SU-DHL-6 (cell line): ENCODE data around the gene VAV3.
A peak's percentile ranks its signal among the peaks of the same experiment; 100 is the strongest.

Experiments
- H2AFZ ChIP-seq: fragments of 200-600 bp; sonication (generic); 2 replicates; pipeline ENCODE4 v1.6.1; 2014; ENCODE audit warnings: low read depth, mild to moderate bottlenecking, moderate library complexity, mixed read lengths, antibody characterized with exemption, low read length; ENCODE audit not compliant: severe bottlenecking
- H3F3A ChIP-seq: fragments of 200-600 bp; shearing (Covaris generic); 2 replicates; pipeline ENCODE4 v1.6.0; 2016; ENCODE audit warnings: antibody characterized with exemption, mild to moderate bottlenecking; ENCODE audit not compliant: insufficient read depth
- H3K27ac ChIP-seq: fragments of 200-600 bp; sonication (generic); 2 replicates; pipeline ENCODE4 v1.5.1; 2016; ENCODE audit warnings: low read depth, mild to moderate bottlenecking, low read length, moderate library complexity, mixed read lengths
- H3K27me3 ChIP-seq: fragments of 200-600 bp; sonication (generic), shearing (Covaris generic); 2 replicates; pipeline ENCODE4 v1.6.0; 2014; ENCODE audit warnings: mild to moderate bottlenecking, low read length
- H3K36me3 ChIP-seq: fragments of 200-600 bp; sonication (generic); 2 replicates; pipeline ENCODE4 v1.6.1; 2014; ENCODE audit warnings: mild to moderate bottlenecking, low read length, mixed read lengths
- H3K4me2 ChIP-seq: fragments of 300-600, 200-600 bp; shearing (Covaris generic), sonication (generic); 2 replicates; pipeline ENCODE4 v1.6.0; 2014; ENCODE audit warnings: low read length, low read depth, mild to moderate bottlenecking; ENCODE audit not compliant: poor library complexity, severe bottlenecking
- H3K4me3 ChIP-seq: fragments of 200-600 bp; sonication (generic); 2 replicates; pipeline ENCODE4 v1.5.1; 2014; ENCODE audit warnings: antibody characterized with exemption, low read length, mild to moderate bottlenecking, mixed read lengths; ENCODE audit not compliant: insufficient read depth, poor library complexity, severe bottlenecking
- H3K79me2 ChIP-seq: fragments of 200-600 bp; sonication (generic); 2 replicates; pipeline ENCODE4 v1.6.1; 2014; ENCODE audit warnings: mild to moderate bottlenecking, low read length, moderate library complexity; ENCODE audit not compliant: insufficient read depth
- H3K9ac ChIP-seq: fragments of 200-600 bp; sonication (generic); 2 replicates; pipeline ENCODE4 v1.7.0; 2014; ENCODE audit warnings: mild to moderate bottlenecking, low read length
- H3K9me2 ChIP-seq: fragments of 200-600 bp; sonication (generic); replicated peaks from 2 replicates; pipeline ENCODE4 v1.6.1; 2014; ENCODE audit warnings: low read length; ENCODE audit not compliant: insufficient read depth
- H3K9me3 ChIP-seq: fragments of 200-600 bp; sonication (generic); 2 replicates; pipeline ENCODE4 v1.6.1; 2014; ENCODE audit warnings: low read length, mixed read lengths; ENCODE audit not compliant: insufficient read depth
- H4K20me1 ChIP-seq: fragments of 200-600 bp; sonication (generic); 2 replicates; pipeline ENCODE4 v1.6.1; 2014; ENCODE audit warnings: low read depth, mild to moderate bottlenecking, antibody characterized with exemption, low read length, moderate library complexity, mixed read lengths
- EZH2phosphoT487 ChIP-seq: fragments of 200-600 bp; sonication (generic), shearing (Covaris generic); conservative IDR thresholded peaks from 2 replicates; pipeline ENCODE4 v1.6.1; 2018; ENCODE audit warnings: mild to moderate bottlenecking, antibody characterized with exemption, low read length, moderate library complexity, mixed read lengths
- TF ChIP-seq, protein P1 (sequence below): fragments of 200-600 bp; sonication (generic); IDR thresholded peaks from one replicate; pipeline ENCODE4 v1.5.1; 2017; ENCODE audit warnings: antibody characterized with exemption, mild to moderate bottlenecking, low read length, moderate library complexity; ENCODE audit not compliant: insufficient read depth, poor library complexity, severe bottlenecking

The VAV3 gene

DNA sequence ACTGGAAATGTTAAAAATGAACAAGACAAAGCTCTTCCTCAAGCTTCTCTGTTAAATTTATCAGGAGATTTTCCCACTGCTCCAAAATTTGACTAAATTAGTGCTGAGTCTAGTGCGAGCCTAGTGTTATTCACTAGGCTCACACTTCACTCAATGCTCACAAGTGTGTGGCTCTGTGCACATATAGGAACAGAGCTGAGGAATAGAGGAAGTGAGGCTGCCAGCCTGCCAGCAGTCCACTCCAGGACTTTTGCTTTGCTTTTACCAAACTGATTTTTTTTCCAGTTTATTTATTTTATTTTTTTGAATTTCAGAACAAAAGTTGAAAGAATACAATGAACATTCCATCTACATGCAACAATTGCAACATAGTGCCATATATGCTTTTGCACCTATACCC is 87.2 kb downstream of the VAV3 start:
- H2AFZ ChIP-seq = no peak overlapping the region
- no peaks in the 10 kb centered on the region for H3K79me2 ChIP-seq
- H3K9me2 ChIP-seq = no peaks in the 10 kb centered on the region
- H3K36me3 ChIP-seq = no peaks in the 10 kb centered on the region
- H3K4me2 ChIP-seq = no peak overlapping the region
- H3K9ac ChIP-seq = no peak overlapping the region
- TF ChIP-seq EZH2phosphoT487 = no peak
- TF ChIP-seq, protein P1, sequence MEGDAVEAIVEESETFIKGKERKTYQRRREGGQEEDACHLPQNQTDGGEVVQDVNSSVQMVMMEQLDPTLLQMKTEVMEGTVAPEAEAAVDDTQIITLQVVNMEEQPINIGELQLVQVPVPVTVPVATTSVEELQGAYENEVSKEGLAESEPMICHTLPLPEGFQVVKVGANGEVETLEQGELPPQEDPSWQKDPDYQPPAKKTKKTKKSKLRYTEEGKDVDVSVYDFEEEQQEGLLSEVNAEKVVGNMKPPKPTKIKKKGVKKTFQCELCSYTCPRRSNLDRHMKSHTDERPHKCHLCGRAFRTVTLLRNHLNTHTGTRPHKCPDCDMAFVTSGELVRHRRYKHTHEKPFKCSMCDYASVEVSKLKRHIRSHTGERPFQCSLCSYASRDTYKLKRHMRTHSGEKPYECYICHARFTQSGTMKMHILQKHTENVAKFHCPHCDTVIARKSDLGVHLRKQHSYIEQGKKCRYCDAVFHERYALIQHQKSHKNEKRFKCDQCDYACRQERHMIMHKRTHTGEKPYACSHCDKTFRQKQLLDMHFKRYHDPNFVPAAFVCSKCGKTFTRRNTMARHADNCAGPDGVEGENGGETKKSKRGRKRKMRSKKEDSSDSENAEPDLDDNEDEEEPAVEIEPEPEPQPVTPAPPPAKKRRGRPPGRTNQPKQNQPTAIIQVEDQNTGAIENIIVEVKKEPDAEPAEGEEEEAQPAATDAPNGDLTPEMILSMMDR = no peak
- H3K27ac ChIP-seq = no peak overlapping the region
- H3K9me3 ChIP-seq = no peaks in the 10 kb centered on the region
- no peak overlapping the region for H3K4me3 ChIP-seq
- no peaks in the 10 kb centered on the region for H3K27me3 ChIP-seq
- no peaks in the 10 kb centered on the region for H4K20me1 ChIP-seq
- H3F3A ChIP-seq = no peaks in the 10 kb centered on the region

DNA sequence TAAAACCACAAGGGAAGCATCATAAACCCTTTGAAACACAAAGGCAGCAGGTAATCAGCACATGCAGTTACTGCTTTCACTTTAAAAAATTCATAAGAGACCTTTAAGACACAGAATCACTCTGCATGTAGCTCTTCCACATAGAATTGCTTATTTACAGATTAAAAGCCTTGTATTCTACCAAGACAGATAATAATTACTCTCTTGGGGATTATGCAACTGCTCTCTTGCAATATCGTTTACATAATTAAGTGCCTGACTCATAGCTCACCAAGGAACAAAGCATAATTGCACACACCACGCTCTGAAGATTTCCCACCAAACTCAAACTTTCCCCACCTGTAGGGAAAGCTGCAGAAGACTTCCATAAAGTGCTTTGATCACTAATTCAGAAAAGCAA is 87.9 kb downstream of the VAV3 start:
- H3F3A ChIP-seq = no peaks in the 10 kb centered on the region
- H3K4me2 ChIP-seq = peak overlapping the region; percentile 13
- no peaks in the 10 kb centered on the region for H4K20me1 ChIP-seq
- H3K4me3 ChIP-seq = no peak overlapping the region
- no peaks in the 10 kb centered on the region for H3K36me3 ChIP-seq
- H3K9me3 ChIP-seq = no peaks in the 10 kb centered on the region
- no peak overlapping the region for H2AFZ ChIP-seq
- H3K79me2 ChIP-seq = no peaks in the 10 kb centered on the region
- TF ChIP-seq, protein P1 = no peak
- TF ChIP-seq EZH2phosphoT487 = no peak
- no peaks in the 10 kb centered on the region for H3K9me2 ChIP-seq
- no peak overlapping the region for H3K9ac ChIP-seq
- no peak overlapping the region for H3K27ac ChIP-seq
- no peaks in the 10 kb centered on the region for H3K27me3 ChIP-seq

DNA sequence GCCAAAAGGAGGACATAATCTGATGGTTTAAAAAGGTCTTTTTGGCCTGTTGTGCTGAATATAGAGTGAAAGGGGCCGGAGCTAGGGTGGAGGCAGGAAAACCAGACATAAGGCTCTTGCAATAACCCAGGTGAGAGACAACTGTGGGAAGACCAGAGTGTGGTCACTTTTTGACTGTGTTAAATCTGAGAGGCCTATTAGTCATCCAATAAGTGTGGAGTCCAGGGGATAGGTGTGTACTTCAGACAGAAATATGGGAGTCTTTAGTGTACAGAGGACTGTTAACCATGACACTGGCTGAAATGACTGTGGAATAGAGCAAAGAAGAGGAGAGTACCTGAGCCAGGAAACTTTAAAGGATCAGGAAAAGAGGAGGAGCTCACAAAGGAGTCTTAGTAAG is 89.3 kb downstream of the VAV3 start:
- Histone ChIP-seq H3K79me2 (no peaks in the 10 kb centered on the region), H3K27me3 (no peaks in the 10 kb centered on the region), H3F3A (no peaks in the 10 kb centered on the region), H3K9me3 (no peaks in the 10 kb centered on the region), H4K20me1 (no peaks in the 10 kb centered on the region), H3K4me3 (no peak overlapping the region), H3K9ac (no peak overlapping the region), H2AFZ (no peak overlapping the region), H3K36me3 (no peaks in the 10 kb centered on the region), H3K27ac (no peak overlapping the region), H3K9me2 (no peaks in the 10 kb centered on the region), H3K4me2 (no peak overlapping the region)
- TF ChIP-seq EZH2phosphoT487 = no peak
- TF ChIP-seq, protein P1 = no peak

DNA sequence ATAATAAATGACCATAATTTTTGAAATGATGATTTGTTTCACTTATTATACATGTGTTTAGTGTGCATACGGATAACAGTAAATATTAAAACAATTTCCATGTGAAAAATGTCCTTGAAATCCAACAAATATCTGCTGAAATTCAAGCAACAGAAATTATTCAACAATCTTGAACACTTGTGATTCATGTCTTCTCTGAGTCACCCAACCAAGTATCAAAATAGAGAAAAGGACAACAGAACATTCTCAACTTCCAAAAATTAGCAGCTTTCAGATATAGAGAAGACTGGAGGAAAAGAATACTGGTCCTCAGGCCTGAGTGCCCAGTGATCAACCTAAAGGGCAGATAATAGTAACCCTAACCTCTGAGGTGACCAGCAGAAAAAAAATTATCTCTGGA is 90.8 kb downstream of the VAV3 start:
- no peak overlapping the region for H3K27ac ChIP-seq
- no peak overlapping the region for H2AFZ ChIP-seq
- H4K20me1 ChIP-seq = no peaks in the 10 kb centered on the region
- no peak overlapping the region for H3K4me3 ChIP-seq
- H3K4me2 ChIP-seq = no peak overlapping the region
- H3F3A ChIP-seq = no peaks in the 10 kb centered on the region
- no peak for TF ChIP-seq EZH2phosphoT487
- TF ChIP-seq, protein P1 = no peak
- H3K9me2 ChIP-seq = no peaks in the 10 kb centered on the region
- H3K9ac ChIP-seq = no peak overlapping the region
- H3K27me3 ChIP-seq = no peaks in the 10 kb centered on the region
- H3K79me2 ChIP-seq = no peaks in the 10 kb centered on the region
- H3K9me3 ChIP-seq = no peaks in the 10 kb centered on the region
- no peaks in the 10 kb centered on the region for H3K36me3 ChIP-seq
